Measurements from ENCODE around the gene MAMDC4. TPM values are rescaled to one million over a fixed set of nuclear protein-coding genes. Genes with fewer than 3 reads are reported as not detected.

Gene MAMDC4
- total and polyA plus RNA-seq, 2 of the 13 experiments (the other 11 are each of a cell fraction or from before 2014, with no cell fraction given): 6.0 to 6.8 TPM

DNA sequence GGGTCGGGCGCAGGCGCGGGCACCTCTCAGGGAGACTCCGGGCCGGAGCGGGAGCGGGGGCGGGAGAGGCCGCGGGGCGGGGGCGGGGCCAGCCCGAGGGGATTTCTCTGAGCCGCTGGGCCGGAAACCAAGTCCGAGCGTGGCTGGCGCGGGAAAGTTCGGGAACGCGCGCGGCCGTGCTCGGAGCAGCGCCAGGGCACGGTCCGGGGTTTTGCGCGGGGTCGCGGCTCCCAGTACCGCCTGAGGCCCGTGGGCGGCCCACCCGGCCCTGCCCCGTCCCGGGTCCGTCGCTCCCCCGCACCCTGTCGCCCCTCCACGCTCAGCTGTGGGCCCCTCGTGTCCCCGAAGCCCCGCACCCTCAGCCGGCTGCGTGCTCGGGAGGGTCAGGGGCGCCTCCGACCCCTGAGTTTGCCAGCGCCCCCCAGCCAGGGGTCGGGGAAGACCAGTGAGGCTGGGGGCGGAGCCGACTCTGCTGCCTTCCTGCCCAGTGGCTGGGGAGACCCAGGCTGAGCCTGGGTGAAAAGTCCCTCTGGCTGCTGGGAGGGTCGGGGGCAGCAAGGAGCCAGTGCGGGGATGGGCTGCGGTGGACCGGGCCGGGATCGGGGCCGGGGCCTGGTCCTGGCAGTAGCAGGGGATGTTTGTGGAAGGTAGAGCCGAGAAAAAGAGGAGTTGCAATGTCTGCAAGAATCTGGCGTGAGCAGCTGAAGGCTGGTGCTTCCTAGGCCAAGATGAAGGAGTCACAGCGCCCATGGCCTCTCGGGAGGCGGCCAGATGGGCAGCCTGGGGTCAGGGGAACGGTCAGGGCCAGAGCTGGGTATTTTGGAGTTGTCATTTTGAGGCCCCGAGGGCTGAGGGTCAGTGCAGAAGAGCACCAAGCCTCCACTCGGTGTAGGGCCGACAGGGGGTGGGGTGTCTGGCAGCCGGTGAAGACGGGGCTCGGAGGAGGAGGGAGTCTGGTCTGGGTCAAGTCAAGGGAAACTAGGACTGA is 34.8 kb downstream of the MAMDC4 start (continued):
- TF ChIP-seq RBAK (CRISPR knock-in tag; IDR thresholded peaks at IDR 0.05) (no peak), NFKBIZ (CRISPR knock-in tag; IDR thresholded peaks at IDR 0.05) (no peak), SP1 (IDR thresholded peaks at IDR 0.05) (no peak), SP1 (CRISPR knock-in tag; IDR thresholded peaks at IDR 0.05) (no peak), ZNF614 (CRISPR knock-in tag; IDR thresholded peaks at IDR 0.05; ENCODE audit: borderline replicate concordance) (peak; percentile 19; the same call in 1 of the 2 replicates), HNRNPLL (IDR thresholded peaks at IDR 0.05; ENCODE audit: low read depth, low read length, poor library complexity, severe bottlenecking) (no peak), EED (CRISPR knock-in tag; IDR thresholded peaks at IDR 0.05) (no peak), IKZF1 (IDR thresholded peaks at IDR 0.05) (no peak), TBX2 (CRISPR knock-in tag; IDR thresholded peaks at IDR 0.05; ENCODE audit: borderline replicate concordance) (no peak), ZNF605 (CRISPR knock-in tag; IDR thresholded peaks at IDR 0.05) (no peak), SSRP1 (CRISPR knock-in tag; IDR thresholded peaks at IDR 0.05) (no peak), ZNF629 (CRISPR knock-in tag; conservative IDR thresholded peaks at IDR 0.05) (no peak), KLF13 (CRISPR knock-in tag; IDR thresholded peaks at IDR 0.05) (no peak), U2AF2 (IDR thresholded peaks at IDR 0.05; ENCODE audit: low read depth, low read length) (no peak), KDM3A (CRISPR knock-in tag; IDR thresholded peaks at IDR 0.05; ENCODE audit: low read depth) (peak; percentile 78; the same call in 1 of the 2 replicates), HDAC6 (IDR thresholded peaks at IDR 0.05; ENCODE audit: low read depth, low read length) (no peak)
- TF ChIP-seq, protein P1, sequence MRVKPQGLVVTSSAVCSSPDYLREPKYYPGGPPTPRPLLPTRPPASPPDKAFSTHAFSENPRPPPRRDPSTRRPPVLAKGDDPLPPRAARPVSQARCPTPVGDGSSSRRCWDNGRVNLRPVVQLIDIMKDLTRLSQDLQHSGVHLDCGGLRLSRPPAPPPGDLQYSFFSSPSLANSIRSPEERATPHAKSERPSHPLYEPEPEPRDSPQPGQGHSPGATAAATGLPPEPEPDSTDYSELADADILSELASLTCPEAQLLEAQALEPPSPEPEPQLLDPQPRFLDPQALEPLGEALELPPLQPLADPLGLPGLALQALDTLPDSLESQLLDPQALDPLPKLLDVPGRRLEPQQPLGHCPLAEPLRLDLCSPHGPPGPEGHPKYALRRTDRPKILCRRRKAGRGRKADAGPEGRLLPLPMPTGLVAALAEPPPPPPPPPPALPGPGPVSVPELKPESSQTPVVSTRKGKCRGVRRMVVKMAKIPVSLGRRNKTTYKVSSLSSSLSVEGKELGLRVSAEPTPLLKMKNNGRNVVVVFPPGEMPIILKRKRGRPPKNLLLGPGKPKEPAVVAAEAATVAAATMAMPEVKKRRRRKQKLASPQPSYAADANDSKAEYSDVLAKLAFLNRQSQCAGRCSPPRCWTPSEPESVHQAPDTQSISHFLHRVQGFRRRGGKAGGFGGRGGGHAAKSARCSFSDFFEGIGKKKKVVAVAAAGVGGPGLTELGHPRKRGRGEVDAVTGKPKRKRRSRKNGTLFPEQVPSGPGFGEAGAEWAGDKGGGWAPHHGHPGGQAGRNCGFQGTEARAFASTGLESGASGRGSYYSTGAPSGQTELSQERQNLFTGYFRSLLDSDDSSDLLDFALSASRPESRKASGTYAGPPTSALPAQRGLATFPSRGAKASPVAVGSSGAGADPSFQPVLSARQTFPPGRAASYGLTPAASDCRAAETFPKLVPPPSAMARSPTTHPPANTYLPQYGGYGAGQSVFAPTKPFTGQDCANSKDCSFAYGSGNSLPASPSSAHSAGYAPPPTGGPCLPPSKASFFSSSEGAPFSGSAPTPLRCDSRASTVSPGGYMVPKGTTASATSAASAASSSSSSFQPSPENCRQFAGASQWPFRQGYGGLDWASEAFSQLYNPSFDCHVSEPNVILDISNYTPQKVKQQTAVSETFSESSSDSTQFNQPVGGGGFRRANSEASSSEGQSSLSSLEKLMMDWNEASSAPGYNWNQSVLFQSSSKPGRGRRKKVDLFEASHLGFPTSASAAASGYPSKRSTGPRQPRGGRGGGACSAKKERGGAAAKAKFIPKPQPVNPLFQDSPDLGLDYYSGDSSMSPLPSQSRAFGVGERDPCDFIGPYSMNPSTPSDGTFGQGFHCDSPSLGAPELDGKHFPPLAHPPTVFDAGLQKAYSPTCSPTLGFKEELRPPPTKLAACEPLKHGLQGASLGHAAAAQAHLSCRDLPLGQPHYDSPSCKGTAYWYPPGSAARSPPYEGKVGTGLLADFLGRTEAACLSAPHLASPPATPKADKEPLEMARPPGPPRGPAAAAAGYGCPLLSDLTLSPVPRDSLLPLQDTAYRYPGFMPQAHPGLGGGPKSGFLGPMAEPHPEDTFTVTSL (CRISPR knock-in tag; IDR thresholded peaks at IDR 0.05; ENCODE audit: borderline replicate concordance): 0 out of 2 replicates have a peak, but pooled peaks have one; percentile 35
- TF ChIP-seq, protein P2, sequence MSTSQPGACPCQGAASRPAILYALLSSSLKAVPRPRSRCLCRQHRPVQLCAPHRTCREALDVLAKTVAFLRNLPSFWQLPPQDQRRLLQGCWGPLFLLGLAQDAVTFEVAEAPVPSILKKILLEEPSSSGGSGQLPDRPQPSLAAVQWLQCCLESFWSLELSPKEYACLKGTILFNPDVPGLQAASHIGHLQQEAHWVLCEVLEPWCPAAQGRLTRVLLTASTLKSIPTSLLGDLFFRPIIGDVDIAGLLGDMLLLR (CRISPR knock-in tag; IDR thresholded peaks at IDR 0.05): 0 out of 2 replicates have a peak, but pooled peaks have one; percentile 52
- TF ChIP-seq, protein P3, sequence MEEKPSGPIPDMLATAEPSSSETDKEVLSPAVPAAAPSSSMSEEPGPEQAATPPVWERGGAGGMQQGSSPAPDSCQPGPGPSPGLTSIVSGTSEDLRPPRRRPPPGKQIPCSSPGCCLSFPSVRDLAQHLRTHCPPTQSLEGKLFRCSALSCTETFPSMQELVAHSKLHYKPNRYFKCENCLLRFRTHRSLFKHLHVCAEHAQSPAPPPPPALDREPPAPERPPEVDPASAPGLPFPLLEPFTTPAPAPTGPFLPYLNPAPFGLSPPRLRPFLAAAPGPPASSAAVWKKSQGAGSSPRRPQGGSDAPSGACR (CRISPR knock-in tag; IDR thresholded peaks at IDR 0.05): no peak
- TF ChIP-seq, protein P4, sequence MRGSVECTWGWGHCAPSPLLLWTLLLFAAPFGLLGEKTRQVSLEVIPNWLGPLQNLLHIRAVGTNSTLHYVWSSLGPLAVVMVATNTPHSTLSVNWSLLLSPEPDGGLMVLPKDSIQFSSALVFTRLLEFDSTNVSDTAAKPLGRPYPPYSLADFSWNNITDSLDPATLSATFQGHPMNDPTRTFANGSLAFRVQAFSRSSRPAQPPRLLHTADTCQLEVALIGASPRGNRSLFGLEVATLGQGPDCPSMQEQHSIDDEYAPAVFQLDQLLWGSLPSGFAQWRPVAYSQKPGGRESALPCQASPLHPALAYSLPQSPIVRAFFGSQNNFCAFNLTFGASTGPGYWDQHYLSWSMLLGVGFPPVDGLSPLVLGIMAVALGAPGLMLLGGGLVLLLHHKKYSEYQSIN (CRISPR knock-in tag; IDR thresholded peaks at IDR 0.05; ENCODE audit: borderline replicate concordance): no peak
